SK-N-SH (cell line): ENCODE measurements around the gene MACROD2. TPM values are rescaled to one million over a fixed set of nuclear protein-coding genes. Genes with fewer than 3 reads are reported as not detected.

ENCODE experiments used
- CTCF ChIA-PET: fragments of 300-600, 350-600 bp; formaldehyde crosslinking; extraction: SDS; loops from one replicate; lab custom pipeline; 2021; lab: Yijun Ruan, JAX
- POLR2A ChIA-PET: fragments of 350-600 bp; sonication (Branson Sonifier 250); formaldehyde crosslinking; extraction: SDS; loops from one replicate; lab custom pipeline; 2020; ENCODE audit warnings: antibody characterized with exemption, inconsistent platforms; lab: Yijun Ruan, JAX
- DNase-seq: peaks from one replicate; pipeline ENCODE4 v3.0.0; 2012
- H2AFZ ChIP-seq: fragments of 200-600 bp; sonication (generic); 2 replicates; pipeline ENCODE4 v1.8.1; 2016; ENCODE audit warnings: antibody characterized with exemption, mild to moderate bottlenecking, low read depth
- H3F3A ChIP-seq: fragments of 200-600 bp; sonication (generic); replicated peaks from 2 replicates; pipeline ENCODE3; 2016; ENCODE audit warnings: antibody characterized with exemption, mild to moderate bottlenecking; ENCODE audit not compliant: insufficient read depth
- H3K27ac ChIP-seq, 2 experiments: fragments of 200-500 bp in 1 of 2; fragments of 200-600 bp in 1 of 2; sonication (Bioruptor generic) in 1 of 2; sonication (generic), shearing (Covaris generic) in 1 of 2; 2 replicates each; pipeline versions ENCODE4 v1.5.1 to v1.6.1; 2014 to 2016; ENCODE audit warnings: low read depth in 2 of 2, inconsistent platforms in 1 of 2, low read length in 1 of 2, mild to moderate bottlenecking in 1 of 2, mixed read lengths in 1 of 2
- H3K27me3 ChIP-seq: fragments of 200-600 bp; sonication (generic), shearing (Covaris generic); 2 replicates; pipeline ENCODE4 v1.6.1; 2016; ENCODE audit warnings: mixed run types; ENCODE audit not compliant: insufficient read depth
- H3K36me3 ChIP-seq, 2 experiments: fragments of 200-500 bp in 1 of 2; fragments of 200-600 bp in 1 of 2; sonication (Bioruptor generic) in 1 of 2; sonication (generic) in 1 of 2; replicated peaks in 1 of 2; 2 replicates each; pipeline versions ENCODE3 to v1.5.1; 2014 to 2016; ENCODE audit warnings: low read length in 1 of 2, mild to moderate bottlenecking in 1 of 2; ENCODE audit not compliant: insufficient read depth in 2 of 2, control insufficient read depth in 1 of 2
- H3K4me1 ChIP-seq, 2 experiments: fragments of 200-500 bp in 1 of 2; fragments of 200-600 bp in 1 of 2; sonication (Bioruptor generic) in 1 of 2; sonication (generic), shearing (Covaris generic) in 1 of 2; 2 replicates each; pipeline versions ENCODE4 v1.5.1 to v1.6.1; 2014 to 2016; ENCODE audit warnings: low read depth in 1 of 2, low read length in 1 of 2, mixed run types in 1 of 2; ENCODE audit not compliant: insufficient read depth in 2 of 2, control insufficient read depth in 1 of 2
- H3K4me2 ChIP-seq: fragments of 200-600 bp; sonication (generic), shearing (Covaris generic); 2 replicates; pipeline ENCODE4 v1.6.1; 2017; ENCODE audit warnings: mixed run types
- H3K4me3 ChIP-seq, 2 experiments: fragments of 200-500 bp in 1 of 2; fragments of 200-600 bp in 1 of 2; sonication (Bioruptor generic) in 1 of 2; sonication (generic), shearing (Covaris generic) in 1 of 2; 2 replicates each; pipeline versions ENCODE4 v1.5.1 to v1.8.1; 2014 to 2016; ENCODE audit warnings: low read depth in 2 of 2, inconsistent platforms in 1 of 2, low read length in 1 of 2, mild to moderate bottlenecking in 1 of 2, mixed read lengths in 1 of 2, moderate library complexity in 1 of 2
- H3K79me2 ChIP-seq: fragments of 200-600 bp; sonication (generic); 2 replicates; pipeline ENCODE4 v1.8.1; 2017; ENCODE audit warnings: mild to moderate bottlenecking; ENCODE audit not compliant: insufficient read depth
- H3K9ac ChIP-seq: fragments of 200-600 bp; sonication (generic); 2 replicates; pipeline ENCODE4 v1.6.1; 2017; ENCODE audit warnings: mixed run types
- H3K9me2 ChIP-seq: fragments of 200-600 bp; sonication (generic); 2 replicates; pipeline ENCODE4 v1.6.1; 2017; ENCODE audit warnings: mixed run types
- H3K9me3 ChIP-seq: fragments of 200-600 bp; sonication (generic); 2 replicates; pipeline ENCODE4 v1.6.1; 2017; ENCODE audit warnings: mixed run types, mild to moderate bottlenecking, moderate library complexity
- H4K20me1 ChIP-seq: fragments of 200-600 bp; sonication (generic); 2 replicates; pipeline ENCODE4 v1.6.1; 2017; ENCODE audit warnings: mild to moderate bottlenecking, mixed run types; ENCODE audit not compliant: insufficient read depth
- FOXM1 ChIP-seq: IDR thresholded peaks from 2 replicates; pipeline ENCODE4 v1.4.0; 2012; ENCODE audit warnings: low read depth, mild to moderate bottlenecking
- JUND ChIP-seq: IDR thresholded peaks from 2 replicates; pipeline ENCODE4 v1.4.0; 2012
- NRF1 ChIP-seq: IDR thresholded peaks from 2 replicates; pipeline ENCODE4 v1.6.1; 2012; ENCODE audit warnings: low read depth, mild to moderate bottlenecking, low read length
- PBX3 ChIP-seq: IDR thresholded peaks from 2 replicates; pipeline ENCODE4; 2012
- RCOR1 ChIP-seq: fragments of 150-350 bp; IDR thresholded peaks from 2 replicates; pipeline ENCODE4 v1.6.1; 2017; ENCODE audit warnings: antibody characterized with exemption, low read length
- REST ChIP-seq: IDR thresholded peaks from 2 replicates; pipeline ENCODE4 v1.6.1; 2012; ENCODE audit warnings: mild to moderate bottlenecking, low read depth, low read length, moderate library complexity
- RFX5 ChIP-seq: IDR thresholded peaks from 2 replicates; pipeline ENCODE4 v1.6.1; 2012; ENCODE audit warnings: mild to moderate bottlenecking, improper control_type of control experiment, low read length
- SIN3A ChIP-seq: IDR thresholded peaks from 2 replicates; pipeline ENCODE4 v1.6.1; 2012; ENCODE audit warnings: low read depth, mild to moderate bottlenecking, low read length, moderate library complexity, borderline replicate concordance
- SMC3 ChIP-seq: IDR thresholded peaks from 2 replicates; pipeline ENCODE4 v1.6.1; 2012; ENCODE audit warnings: low read depth, low read length, improper control_type of control experiment
- TAF1 ChIP-seq: IDR thresholded peaks from 2 replicates; pipeline ENCODE4 v1.6.1; 2012; ENCODE audit warnings: low read depth, mild to moderate bottlenecking, low read length, moderate library complexity, borderline replicate concordance
- TEAD4 ChIP-seq: IDR thresholded peaks from 2 replicates; pipeline ENCODE4 v1.4.0; 2012; ENCODE audit warnings: mild to moderate bottlenecking, borderline replicate concordance; ENCODE audit not compliant: insufficient read depth
- USF2 ChIP-seq: fragments of 150-350 bp; IDR thresholded peaks from 2 replicates; pipeline ENCODE4 v1.6.1; 2017; ENCODE audit warnings: antibody characterized with exemption, low read length, low read depth, borderline replicate concordance
- ZBTB33 ChIP-seq: IDR thresholded peaks from 2 replicates; pipeline ENCODE4 v1.4.0; 2012; ENCODE audit warnings: low read depth, borderline replicate concordance
- WGBS: methylation state at CpG from one replicate; pipeline ENCODE4 v1.1.6; 2017; ENCODE audit warnings: low lambda C conversion rate; 5-methylcytosine and 5-hydroxymethylcytosine counted together
- polyA plus RNA-seq, 3 experiments: library from polyadenylated mRNA; depleted of rRNA; stranded (reverse); fragments of >200 nt; gene quantifications; 2 replicates each; pipeline ENCODE4 v1.2.3, GENCODE V29; 2012

MACROD2 gene
- polyA plus RNA-seq, 1 of the 3 experiments (the other 2 are of a cell fraction) = 0.33 TPM

GRCh38 chr20:14589383-14589782 is 594.1 kb downstream of the MACROD2 start:
- H3K4me2 ChIP-seq = no peak overlapping the region
- H2AFZ ChIP-seq = no peak overlapping the region
- no peak overlapping the region for H3K9ac ChIP-seq
- 39% methylated on average over 2 of the region's 2 CpGs for WGBS
- peaks cover 5% of the 10 kb centered on the region; the same call in 1 of the 2 replicates for H3K9me3 ChIP-seq
- H3K27ac ChIP-seq = no peak overlapping the region
- H3K4me3 ChIP-seq = no peak overlapping the region
- no peaks in the 10 kb centered on the region for H3K9me2 ChIP-seq
- no peaks in the 10 kb centered on the region for H3F3A ChIP-seq
- CTCF ChIA-PET = interaction anchor here (0.9 kb wide), 1 partner anchor 22 kb away, joined by 3 read pairs; no protein-coding TSS in a partner anchor
- H4K20me1 ChIP-seq = no peaks in the 10 kb centered on the region
- no peaks in the 10 kb centered on the region for H3K79me2 ChIP-seq
- no peak for DNase-seq
- POLR2A ChIA-PET = no interaction called here
- no peaks in the 10 kb centered on the region for H3K4me1 ChIP-seq
- TF ChIP-seq JUND = no peak
- no peak for TF ChIP-seq REST
- TF ChIP-seq SMC3 = no peak
- TF ChIP-seq TAF1 = no peak
- TF ChIP-seq TEAD4 = no peak
- no peak for TF ChIP-seq FOXM1
- no peak for TF ChIP-seq NRF1
- no peak for TF ChIP-seq RFX5
- TF ChIP-seq SIN3A = no peak
- no peak for TF ChIP-seq ZBTB33
- no peak for TF ChIP-seq RCOR1
- TF ChIP-seq USF2 = no peak
- no peak for TF ChIP-seq PBX3
- no peaks in the 10 kb centered on the region for H3K27me3 ChIP-seq
- H3K36me3 ChIP-seq = no peaks in the 10 kb centered on the region
